ENCODE results near the gene AQP6.

The AQP6 gene

DNA sequence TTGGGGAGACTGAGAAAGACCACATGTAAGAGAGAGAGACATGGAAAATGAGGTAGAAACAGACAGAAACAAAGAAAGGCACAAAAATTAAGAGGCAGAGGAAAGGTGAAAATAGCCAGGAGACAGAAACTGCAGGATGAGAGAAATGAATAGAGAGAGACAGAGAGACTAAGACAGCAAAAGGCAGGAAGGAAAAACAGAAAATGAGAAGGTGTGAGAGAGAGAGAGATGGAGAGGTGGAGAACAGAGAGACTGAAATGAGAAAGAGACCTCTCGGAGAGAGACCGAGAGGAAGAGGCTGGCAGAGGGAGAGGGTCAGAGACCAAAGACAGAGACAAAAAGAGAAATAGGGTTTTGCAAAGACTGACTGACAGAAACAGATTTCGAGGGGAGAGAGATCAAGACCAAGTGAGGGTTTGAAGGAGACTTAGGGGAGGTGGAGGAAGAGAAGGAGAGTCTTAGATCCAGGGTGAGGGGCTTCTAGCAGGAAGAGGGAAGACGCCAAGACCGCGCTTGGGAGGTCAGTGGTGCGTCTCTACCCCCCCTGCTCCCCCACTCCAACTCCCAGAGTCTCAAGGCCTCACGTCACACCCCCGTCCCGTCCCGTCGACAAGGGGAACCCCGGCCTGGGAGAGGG is 12.2 kb upstream of the AQP6 start:
- ChIA-PET POLR2A (no interaction called here), CTCF (interaction anchor here (4.7 to 11.2 kb wide), 2 partner anchors 14 to 93 kb away, joined by 35 to 161 read pairs; no protein-coding TSS in a partner anchor)
- TF ChIP-seq CTCF (IDR thresholded peaks at IDR 0.05; ENCODE audit: control extremely low read depth, extremely low read depth, low read depth, missing control alignments) = no peak
- DNase-seq (ENCODE audit: extremely low spot score) = no peak

GRCh38 chr12:49961111-49961922 is 11.4 kb upstream of the AQP6 start, which contains the start of gene AQP5:
AQP5 (plus strand) TSS chr12:49961872; CDS start chr12:49962018, 146 bp downstream.
- DNase-seq (ENCODE audit: extremely low spot score) = no peak
- ChIA-PET CTCF (interaction anchor here (4.7 to 11.2 kb wide), 2 partner anchors 15 to 92 kb away, joined by 35 to 161 read pairs; no protein-coding TSS in a partner anchor), POLR2A (no interaction called here)
- no peak for TF ChIP-seq CTCF (IDR thresholded peaks at IDR 0.05; ENCODE audit: control extremely low read depth, extremely low read depth, low read depth, missing control alignments)

GRCh38 chr12:49961993-49962764 is 10.6 kb upstream of the AQP6 start:
- TF ChIP-seq CTCF (IDR thresholded peaks at IDR 0.05; ENCODE audit: control extremely low read depth, extremely low read depth, low read depth, missing control alignments) = no peak
- ChIA-PET POLR2A (no interaction called here), CTCF (interaction anchor here (11.2 to 11.6 kb wide), 2 partner anchors 76 to 91 kb away, joined by 125 to 161 read pairs; no protein-coding TSS in a partner anchor)
- DNase-seq (ENCODE audit: extremely low spot score) = no peak

- no peak for TF ChIP-seq CTCF (IDR thresholded peaks at IDR 0.05; ENCODE audit: control extremely low read depth, extremely low read depth, low read depth, missing control alignments)
- DNase-seq (ENCODE audit: extremely low spot score) = no peak
- ChIA-PET CTCF (interaction anchor here (1.4 to 11.6 kb wide), 4 partner anchors 17 to 107 kb away, joined by 6 to 161 read pairs (median 66); no protein-coding TSS in a partner anchor), POLR2A (no interaction called here)
These were observed 9.6 kb upstream of the AQP6 start for GRCh38 chr12:49962861-49963765.

DNA sequence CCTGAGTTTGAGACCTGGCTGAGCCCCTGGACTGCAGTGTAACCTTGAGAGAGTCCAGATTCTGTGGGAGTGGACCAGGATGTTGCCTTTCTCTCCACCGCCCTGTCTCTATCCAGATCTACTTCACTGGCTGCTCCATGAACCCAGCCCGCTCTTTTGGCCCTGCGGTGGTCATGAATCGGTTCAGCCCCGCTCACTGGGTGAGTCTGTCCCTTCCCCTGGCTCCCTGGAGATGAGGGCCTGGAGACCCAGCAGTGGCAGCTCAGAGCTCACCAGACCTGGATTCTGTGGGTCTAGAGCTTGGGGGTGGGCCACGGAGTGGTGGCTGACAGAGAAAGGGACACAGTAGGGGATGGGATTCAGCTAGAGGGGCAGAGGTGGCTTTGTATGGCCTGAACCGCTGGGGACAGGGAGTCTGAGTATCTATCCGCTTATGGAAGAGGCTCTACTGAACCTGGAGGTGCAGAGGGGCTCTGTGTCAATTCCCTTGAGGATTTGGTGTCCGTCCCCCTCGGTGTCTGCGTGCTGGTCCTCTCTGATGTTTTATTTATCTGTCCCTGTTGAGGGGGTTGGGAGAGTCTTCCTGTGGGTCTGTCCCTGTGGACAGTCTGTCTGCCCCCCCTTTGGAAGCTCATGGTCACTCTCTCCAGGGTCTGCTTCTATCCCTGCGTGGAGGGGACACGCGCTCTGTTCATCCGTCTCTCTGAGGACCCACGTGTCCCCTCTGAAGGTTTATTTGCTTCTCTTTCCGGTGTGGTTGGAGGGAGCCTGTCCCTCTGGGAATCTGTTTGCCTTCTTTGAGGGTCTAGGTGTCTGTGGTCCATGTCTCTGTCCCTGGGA is 8.6 kb upstream of the AQP6 start:
- CTCF ChIA-PET = interaction anchor here (1.4 to 11.6 kb wide), 8 partner anchors 10 to 107 kb away, joined by 6 to 243 read pairs (median 90); no protein-coding TSS in a partner anchor
- no peak for TF ChIP-seq CTCF (IDR thresholded peaks at IDR 0.05; ENCODE audit: control extremely low read depth, extremely low read depth, low read depth, missing control alignments)
- POLR2A ChIA-PET = no interaction called here
- DNase-seq (ENCODE audit: extremely low spot score) = no peak
